Vagina (tissue), 2 donors: ENCODE data around the gene DPP6. TPM values are rescaled to one million over a fixed set of nuclear protein-coding genes. Genes with fewer than 3 reads are reported as not detected.

Source experiments
- DNase-seq, 2 donors: peaks; one replicate each; pipeline ENCODE4 v3.0.0-alpha.2; 2017; ENCODE audit errors: extremely low spot score in 2 of 2
- H3K27ac ChIP-seq: fragments of 200-600 bp; sonication (generic); one replicate; pipeline ENCODE4 v1.5.1; 2019
- H3K27me3 ChIP-seq: fragments of 200-600 bp; sonication (generic); one replicate; pipeline ENCODE4 v1.5.1; 2019
- H3K36me3 ChIP-seq, 2 donors: fragments of 200-600 bp; sonication (generic); one replicate each; pipeline ENCODE4 v1.5.1; 2017 to 2019
- H3K4me1 ChIP-seq: fragments of 200-600 bp; sonication (generic); one replicate; pipeline ENCODE4 v1.5.1; 2019
- H3K4me3 ChIP-seq, 2 donors: fragments of 200-600 bp; sonication (generic); 1 replicate in 1 of 2; 2 replicates in 1 of 2; pipeline ENCODE4 v1.5.1; 2016 to 2019
- H3K9me3 ChIP-seq: fragments of 200-600 bp; sonication (generic); one replicate; pipeline ENCODE4 v1.5.1; 2019
- POLR2A ChIP-seq, 2 donors: fragments of 450-650 bp; IDR thresholded peaks; one replicate each; pipeline ENCODE4 v1.6.1; 2017; ENCODE audit warnings: antibody characterized with exemption in 2 of 2, mild to moderate bottlenecking in 2 of 2, moderate library complexity in 2 of 2
- POLR2AphosphoS5 ChIP-seq, 2 donors: sonication (generic); formaldehyde crosslinking; IDR thresholded peaks; one replicate each; pipeline ENCODE4 v1.9.0; 2017; ENCODE audit warnings: antibody characterized with exemption in 2 of 2, mild to moderate bottlenecking in 2 of 2, low read depth in 1 of 2; ENCODE audit not compliant: insufficient read depth in 1 of 2
- intact Hi-C: fragments of 100-400 bp; cut with DNase I; formaldehyde crosslinking; loops from one replicate; pipeline ENCODE4 v1.15.1; 2023
- total RNA-seq: library from RNA; depleted of rRNA; stranded (reverse); fragments of >200 nt; gene quantifications from one replicate; pipeline ENCODE4 v1.2.3, GENCODE V29; 2016
- TF ChIP-seq, protein P1 (sequence below), 3 experiments: fragments of 450-650 bp in 2 of 3; fragments of 200-600 bp in 1 of 3; sonication (generic) in 1 of 3; IDR thresholded peaks; one replicate each; pipeline ENCODE4 v1.5.1; 2017 to 2019; ENCODE audit warnings: antibody characterized with exemption in 3 of 3, mild to moderate bottlenecking in 2 of 3, moderate library complexity in 2 of 3

Gene DPP6
- total RNA-seq, 1 donor from 2014 or later, result 7.9 TPM

DNA sequence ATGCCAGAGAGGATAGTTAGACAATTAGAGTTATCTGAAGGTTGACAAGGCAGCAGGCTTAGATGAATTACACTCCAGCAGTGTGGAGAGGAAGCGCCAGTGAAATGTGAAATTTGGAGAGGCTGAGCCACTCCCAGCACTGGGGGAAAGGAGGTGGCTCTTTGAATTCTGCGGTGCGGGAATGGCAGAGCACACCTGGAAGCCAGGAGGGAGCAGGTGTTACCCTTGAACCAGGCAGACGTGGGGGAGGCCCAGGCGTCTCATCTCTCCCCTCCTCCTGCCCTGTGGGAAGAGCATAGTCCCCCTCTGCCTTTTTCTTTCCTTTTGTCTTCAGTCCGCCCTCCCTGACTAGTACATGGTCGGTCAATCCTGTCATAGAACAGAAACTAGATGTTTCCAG, 203.1 kb downstream of the DPP6 start:
- Histone ChIP-seq H3K9me3 (no peaks in the 10 kb centered on the region), H3K27ac (no peak overlapping the region), H3K36me3 (no peaks in the 10 kb centered on the region), H3K27me3 (no peaks in the 10 kb centered on the region), H3K4me3 (no peak overlapping the region), H3K4me1 (no peaks in the 10 kb centered on the region)
- intact Hi-C loops, result no loop called here
- TF ChIP-seq POLR2A (IDR thresholded peaks at IDR 0.05) (no peak), POLR2AphosphoS5 (IDR thresholded peaks at IDR 0.05; ENCODE audit: insufficient read depth in 1 of 2, low read depth in 1 of 2) (no peak)
- TF ChIP-seq, protein P1, sequence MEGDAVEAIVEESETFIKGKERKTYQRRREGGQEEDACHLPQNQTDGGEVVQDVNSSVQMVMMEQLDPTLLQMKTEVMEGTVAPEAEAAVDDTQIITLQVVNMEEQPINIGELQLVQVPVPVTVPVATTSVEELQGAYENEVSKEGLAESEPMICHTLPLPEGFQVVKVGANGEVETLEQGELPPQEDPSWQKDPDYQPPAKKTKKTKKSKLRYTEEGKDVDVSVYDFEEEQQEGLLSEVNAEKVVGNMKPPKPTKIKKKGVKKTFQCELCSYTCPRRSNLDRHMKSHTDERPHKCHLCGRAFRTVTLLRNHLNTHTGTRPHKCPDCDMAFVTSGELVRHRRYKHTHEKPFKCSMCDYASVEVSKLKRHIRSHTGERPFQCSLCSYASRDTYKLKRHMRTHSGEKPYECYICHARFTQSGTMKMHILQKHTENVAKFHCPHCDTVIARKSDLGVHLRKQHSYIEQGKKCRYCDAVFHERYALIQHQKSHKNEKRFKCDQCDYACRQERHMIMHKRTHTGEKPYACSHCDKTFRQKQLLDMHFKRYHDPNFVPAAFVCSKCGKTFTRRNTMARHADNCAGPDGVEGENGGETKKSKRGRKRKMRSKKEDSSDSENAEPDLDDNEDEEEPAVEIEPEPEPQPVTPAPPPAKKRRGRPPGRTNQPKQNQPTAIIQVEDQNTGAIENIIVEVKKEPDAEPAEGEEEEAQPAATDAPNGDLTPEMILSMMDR (IDR thresholded peaks at IDR 0.05), result no peak
- DNase-seq, result no peak

DNA sequence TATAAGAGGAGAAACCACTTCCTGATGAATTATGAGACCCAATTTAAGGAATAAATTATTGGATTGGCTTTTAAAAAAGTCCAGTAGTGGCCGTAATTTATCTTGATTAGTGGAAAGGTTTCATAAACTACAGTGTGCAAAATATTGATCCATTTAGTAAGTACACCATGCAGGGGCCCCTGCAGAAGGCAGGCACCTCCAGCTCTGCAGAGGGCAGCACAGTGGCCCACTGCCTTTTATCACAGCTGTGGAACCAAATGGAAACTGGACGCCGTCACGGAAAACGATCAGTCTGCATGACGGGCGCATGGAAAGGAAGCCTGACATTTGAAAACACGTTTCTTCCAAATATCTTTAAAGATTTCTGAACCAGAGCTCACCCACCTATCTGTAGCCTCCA, 204.0 kb downstream of the DPP6 start:
- intact Hi-C loops, result no loop called here
- H3K4me1 ChIP-seq, result no peaks in the 10 kb centered on the region
- no peak for DNase-seq
- no peak overlapping the region for H3K27ac ChIP-seq
- TF ChIP-seq, protein P1 (IDR thresholded peaks at IDR 0.05), result no peak
- no peak for TF ChIP-seq POLR2AphosphoS5 (IDR thresholded peaks at IDR 0.05; ENCODE audit: insufficient read depth in 1 of 2, low read depth in 1 of 2)
- TF ChIP-seq POLR2A (IDR thresholded peaks at IDR 0.05), result no peak
- H3K4me3 ChIP-seq, result no peak overlapping the region
- H3K9me3 ChIP-seq, result no peaks in the 10 kb centered on the region
- H3K27me3 ChIP-seq, result no peaks in the 10 kb centered on the region
- H3K36me3 ChIP-seq, result no peaks in the 10 kb centered on the region

DNA sequence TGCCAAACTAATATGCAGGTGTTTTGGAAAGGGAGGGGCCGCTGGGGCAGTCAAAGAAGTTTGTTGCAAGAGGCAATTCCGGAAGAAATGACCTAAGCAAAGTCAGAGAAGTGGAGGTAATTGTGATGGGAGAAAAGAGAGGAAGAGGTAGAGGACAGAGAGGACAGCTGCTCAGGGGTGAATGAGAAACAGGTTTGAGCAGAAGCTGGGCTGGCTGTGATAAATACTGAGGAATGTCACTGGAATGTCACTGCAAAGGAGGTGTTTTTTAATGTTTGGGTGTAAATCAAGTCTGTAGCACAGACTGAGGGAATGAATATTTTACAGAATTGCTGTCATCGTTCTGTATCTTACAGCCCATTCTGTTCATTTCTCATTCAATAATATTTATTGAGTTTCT, 207.2 kb downstream of the DPP6 start:
- Histone ChIP-seq H3K27me3 (no peaks in the 10 kb centered on the region), H3K9me3 (no peaks in the 10 kb centered on the region), H3K4me1 (no peaks in the 10 kb centered on the region), H3K27ac (no peak overlapping the region), H3K36me3 (no peaks in the 10 kb centered on the region), H3K4me3 (no peak overlapping the region)
- no peak for DNase-seq
- intact Hi-C loops, result no loop called here
- TF ChIP-seq POLR2AphosphoS5 (IDR thresholded peaks at IDR 0.05; ENCODE audit: insufficient read depth in 1 of 2, low read depth in 1 of 2) (no peak), POLR2A (IDR thresholded peaks at IDR 0.05) (no peak)
- TF ChIP-seq, protein P1 (IDR thresholded peaks at IDR 0.05), result no peak

- Histone ChIP-seq H3K36me3 (no peaks in the 10 kb centered on the region), H3K27ac (no peak overlapping the region), H3K9me3 (no peaks in the 10 kb centered on the region), H3K4me1 (no peaks in the 10 kb centered on the region), H3K27me3 (no peaks in the 10 kb centered on the region), H3K4me3 (no peak overlapping the region)
- intact Hi-C loops, result no loop called here
- TF ChIP-seq, protein P1 (IDR thresholded peaks at IDR 0.05), result no peak
- TF ChIP-seq POLR2A (IDR thresholded peaks at IDR 0.05), result no peak
- TF ChIP-seq POLR2AphosphoS5 (IDR thresholded peaks at IDR 0.05; ENCODE audit: insufficient read depth in 1 of 2, low read depth in 1 of 2), result no peak
- DNase-seq, result no peak
Measured at GRCh38 chr7:154287356-154287755, 235.2 kb downstream of the DPP6 start.

DNA sequence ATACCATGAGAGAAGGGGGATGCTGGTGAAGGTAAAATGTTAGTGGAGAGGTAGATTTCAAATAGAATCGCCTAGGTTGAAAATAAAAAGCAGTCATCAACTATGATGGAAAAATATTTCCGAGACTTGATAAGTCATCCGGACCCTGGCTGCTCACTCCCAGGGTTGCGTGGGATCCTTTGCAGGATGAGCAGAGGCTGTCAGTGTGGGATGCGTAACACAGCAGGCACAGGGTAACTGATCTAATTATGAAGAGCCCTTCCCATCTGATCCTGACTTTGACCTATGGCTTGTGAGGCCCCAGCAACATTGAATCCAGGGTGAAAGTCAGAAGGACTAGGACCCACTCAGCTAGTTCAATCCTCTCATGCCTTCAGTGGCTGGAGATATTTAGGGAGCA, 236.9 kb downstream of the DPP6 start:
- no peaks in the 10 kb centered on the region for H3K4me1 ChIP-seq
- H3K9me3 ChIP-seq, result no peaks in the 10 kb centered on the region
- TF ChIP-seq, protein P1 (IDR thresholded peaks at IDR 0.05), result no peak
- TF ChIP-seq POLR2A (IDR thresholded peaks at IDR 0.05), result no peak
- TF ChIP-seq POLR2AphosphoS5 (IDR thresholded peaks at IDR 0.05; ENCODE audit: insufficient read depth in 1 of 2, low read depth in 1 of 2), result no peak
- DNase-seq, result no peak
- H3K27ac ChIP-seq, result no peak overlapping the region
- no peaks in the 10 kb centered on the region for H3K27me3 ChIP-seq
- intact Hi-C loops, result no loop called here
- H3K36me3 ChIP-seq, result no peaks in the 10 kb centered on the region
- H3K4me3 ChIP-seq, result no peak overlapping the region
